ENCODE results near the gene GYPE. TPM values are rescaled to one million over a fixed set of nuclear protein-coding genes. Genes with fewer than 3 reads are reported as not detected.
"Not testable (repeated sequence)": the region's sequence is repeated elsewhere in the genome, so short reads cannot be mapped to it uniquely, and the experiment has no call there.

GYPE gene
- total and polyA plus RNA-seq, 4 donors = 0.08 to 53.9 (median 0.11) TPM

GRCh38 chr4:143839413-143839812 is 65.9 kb downstream of the GYPE start:
- not testable (repeated sequence) for H3K4me1 ChIP-seq (ENCODE audit: control insufficient read depth in 4 of 4, insufficient read depth in 4 of 4, low read length in 3 of 4); H3K9ac ChIP-seq (ENCODE audit: low read depth in 1 of 2, low read length in 2 of 2); H3K27me3 ChIP-seq (ENCODE audit: control insufficient read depth in 4 of 4, insufficient read depth in 4 of 4, low read length in 3 of 4); H3K27ac ChIP-seq (ENCODE audit: low read depth in 1 of 2, low read length in 2 of 2); H3K9me3 ChIP-seq (ENCODE audit: control insufficient read depth in 4 of 4, low read length in 3 of 4); H3K36me3 ChIP-seq (ENCODE audit: control insufficient read depth in 4 of 4, insufficient read depth in 3 of 4, low read depth in 1 of 4, low read length in 3 of 4); H3K4me3 ChIP-seq (ENCODE audit: low read depth in 1 of 3, low read length in 3 of 3)
- WGBS = 79% methylated on average over 5 of the region's 7 CpGs
- DNase-seq (ENCODE audit: low spot score) = peak; percentile 55

- not testable (repeated sequence) for H3K27me3 ChIP-seq (ENCODE audit: control insufficient read depth in 4 of 4, insufficient read depth in 4 of 4, low read length in 3 of 4); H3K9ac ChIP-seq (ENCODE audit: low read depth in 1 of 2, low read length in 2 of 2); H3K9me3 ChIP-seq (ENCODE audit: control insufficient read depth in 4 of 4, low read length in 3 of 4); H3K4me1 ChIP-seq (ENCODE audit: control insufficient read depth in 4 of 4, insufficient read depth in 4 of 4, low read length in 3 of 4); H3K4me3 ChIP-seq (ENCODE audit: low read depth in 1 of 3, low read length in 3 of 3); H3K36me3 ChIP-seq (ENCODE audit: control insufficient read depth in 4 of 4, insufficient read depth in 3 of 4, low read depth in 1 of 4, low read length in 3 of 4); DNase-seq (ENCODE audit: low spot score); H3K27ac ChIP-seq (ENCODE audit: low read depth in 1 of 2, low read length in 2 of 2)
- 80% methylated on average over 4 of the region's 4 CpGs for WGBS
Observed at GRCh38 chr4:143834196-143834595, 71.2 kb downstream of the GYPE start.

- DNase-seq (ENCODE audit: low spot score); H3K27me3 ChIP-seq (ENCODE audit: control insufficient read depth in 4 of 4, insufficient read depth in 4 of 4, low read length in 3 of 4): not testable (repeated sequence)
- WGBS = 88% methylated on average over 2 of the region's 2 CpGs
Observed at GRCh38 chr4:143833676-143834075, 71.7 kb downstream of the GYPE start.

GRCh38 chr4:143830576-143830975 is 74.8 kb downstream of the GYPE start:
- H3K9ac ChIP-seq (ENCODE audit: low read depth in 1 of 2, low read length in 2 of 2); H3K4me1 ChIP-seq (ENCODE audit: control insufficient read depth in 4 of 4, insufficient read depth in 4 of 4, low read length in 3 of 4); H3K9me3 ChIP-seq (ENCODE audit: control insufficient read depth in 4 of 4, low read length in 3 of 4); H3K36me3 ChIP-seq (ENCODE audit: control insufficient read depth in 4 of 4, insufficient read depth in 3 of 4, low read depth in 1 of 4, low read length in 3 of 4); H3K4me3 ChIP-seq (ENCODE audit: low read depth in 1 of 3, low read length in 3 of 3); DNase-seq (ENCODE audit: low spot score); H3K27me3 ChIP-seq (ENCODE audit: control insufficient read depth in 4 of 4, insufficient read depth in 4 of 4, low read length in 3 of 4); H3K27ac ChIP-seq (ENCODE audit: low read depth in 1 of 2, low read length in 2 of 2): not testable (repeated sequence)

More at GRCh38 chr4:143833676-143834075, 71.7 kb downstream of the GYPE start:
- H3K9ac ChIP-seq (ENCODE audit: low read depth in 1 of 2, low read length in 2 of 2); H3K36me3 ChIP-seq (ENCODE audit: control insufficient read depth in 4 of 4, insufficient read depth in 3 of 4, low read depth in 1 of 4, low read length in 3 of 4); H3K4me1 ChIP-seq (ENCODE audit: control insufficient read depth in 4 of 4, insufficient read depth in 4 of 4, low read length in 3 of 4); H3K4me3 ChIP-seq (ENCODE audit: low read depth in 1 of 3, low read length in 3 of 3); H3K9me3 ChIP-seq (ENCODE audit: control insufficient read depth in 4 of 4, low read length in 3 of 4); H3K27ac ChIP-seq (ENCODE audit: low read depth in 1 of 2, low read length in 2 of 2): not testable (repeated sequence)

DNA sequence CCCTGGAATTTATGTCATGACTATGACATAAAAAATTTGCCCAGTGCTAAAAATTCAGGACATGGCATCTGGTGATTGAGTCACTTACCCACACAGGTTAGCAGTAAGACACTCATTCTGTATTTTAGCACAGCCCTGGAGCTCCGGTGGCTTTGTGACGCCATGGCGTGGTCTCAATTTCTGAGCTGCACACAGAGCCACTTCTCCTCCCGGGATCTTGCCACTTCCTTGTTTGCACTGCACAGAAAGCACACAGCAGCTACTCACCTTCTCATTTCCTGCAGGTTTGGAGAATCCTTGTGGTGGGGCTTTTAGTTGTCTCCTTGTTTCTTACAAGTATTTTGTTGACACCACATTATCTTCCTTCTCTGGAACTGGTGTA is 76.1 kb downstream of the GYPE start:
- not testable (repeated sequence) for H3K4me3 ChIP-seq (ENCODE audit: low read depth in 1 of 3, low read length in 3 of 3); H3K36me3 ChIP-seq (ENCODE audit: control insufficient read depth in 4 of 4, insufficient read depth in 3 of 4, low read depth in 1 of 4, low read length in 3 of 4); H3K9me3 ChIP-seq (ENCODE audit: control insufficient read depth in 4 of 4, low read length in 3 of 4); DNase-seq (ENCODE audit: low spot score); H3K27me3 ChIP-seq (ENCODE audit: control insufficient read depth in 4 of 4, insufficient read depth in 4 of 4, low read length in 3 of 4); H3K27ac ChIP-seq (ENCODE audit: low read depth in 1 of 2, low read length in 2 of 2); H3K9ac ChIP-seq (ENCODE audit: low read depth in 1 of 2, low read length in 2 of 2); H3K4me1 ChIP-seq (ENCODE audit: control insufficient read depth in 4 of 4, insufficient read depth in 4 of 4, low read length in 3 of 4)
- WGBS = 64% methylated on average over 4 of the region's 4 CpGs

Other genes starting within 250 kb of the GYPE start
- gene FREM3, start 204.9 kb downstream of the GYPE start, total RNA-seq = not detected
- gene FREM3, start 204.9 kb downstream of the GYPE start, polyA plus RNA-seq = not detected
- 100 to 1,000 TPM in 1 of 2 donors, not detected in 1; 368 TPM for gene GYPB, start 113.8 kb upstream of the GYPE start, total RNA-seq
- gene GYPB, start 113.8 kb upstream of the GYPE start, polyA plus RNA-seq = not detected
- 100 to 1,000 TPM in 1 of 2 donors, not detected in 1; 338 TPM for gene GYPA, start 235.2 kb upstream of the GYPE start, total RNA-seq
- not detected for gene GYPA, start 235.2 kb upstream of the GYPE start, polyA plus RNA-seq